Subcutaneous preadipocyte (primary cell): ENCODE results near the gene CNPPD1. TPM values are rescaled to one million over a fixed set of nuclear protein-coding genes. Genes with fewer than 3 reads are reported as not detected.

Source experiments
- total RNA-seq: library from RNA; depleted of rRNA; stranded (reverse); fragments of >200 nt; gene quantifications from 2 replicates; pipeline ENCODE4 v1.2.3, GENCODE V29; 2012

CNPPD1 gene
- total RNA-seq = 17.0 and 18.0 TPM in 2 replicates

GRCh38 chr2:219176818-219177551 lies at the start of gene CNPPD1:
TSS of gene CNPPD1 (minus strand) at chr2:219176925. CDS start at chr2:219176828, 97 bp downstream.

GRCh38 chr2:219218732-219219701 lies 42.3 kb upstream of the CNPPD1 start, which contains the start of gene ABCB6:
TSS of gene ABCB6 (minus strand) at chr2:219218958. CDS start at chr2:219218673, 285 bp downstream.

GRCh38 chr2:219206328-219207133 lies 29.8 kb upstream of the CNPPD1 start, which contains the start of gene ZFAND2B:
TSS of gene ZFAND2B (plus strand) at chr2:219206782. CDS start at chr2:219206988, 206 bp downstream.

GRCh38 chr2:219177552-219178376 lies 1.0 kb upstream of the CNPPD1 start, which contains the start of gene RETREG2:
TSS of gene RETREG2 (plus strand) at chr2:219178275. CDS start at chr2:219178353, 78 bp downstream.

GRCh38 chr2:219169930-219170654 lies 6.6 kb downstream of the CNPPD1 start, which contains the start of gene SLC23A3:
TSS of gene SLC23A3 (minus strand) at chr2:219170029. CDS start at chr2:219169984, 45 bp downstream.

GRCh38 chr2:219160186-219161017 lies 16.3 kb downstream of the CNPPD1 start, which contains the start of gene NHEJ1:
TSS of gene NHEJ1 (minus strand) at chr2:219160815. CDS start at chr2:219158362, 2,453 bp downstream.

Other genes starting within 250 kb of the CNPPD1 start
- not detected in 2 replicates for gene CDK5R2, start 217.3 kb downstream of the CNPPD1 start, total RNA-seq
- not detected in 2 replicates for gene FEV, start 191.7 kb downstream of the CNPPD1 start, total RNA-seq
- gene CRYBA2, start 183.5 kb downstream of the CNPPD1 start, total RNA-seq = not detected in 2 replicates
- gene CFAP65, start 135.4 kb downstream of the CNPPD1 start, total RNA-seq = 0.20 TPM in 1 of 2 replicates, not detected in the other
- not detected in 2 replicates for gene IHH, start 116.0 kb downstream of the CNPPD1 start, total RNA-seq
- gene NHEJ1, start 16.1 kb downstream of the CNPPD1 start, total RNA-seq = 21.3 and 21.7 TPM in 2 replicates
- 0.73 and 1.8 TPM in 2 replicates for gene SLC23A3, start 6.9 kb downstream of the CNPPD1 start, total RNA-seq
- gene RETREG2, start 1.4 kb upstream of the CNPPD1 start, total RNA-seq = 55.9 and 59.6 TPM in 2 replicates
- gene ZFAND2B, start 29.9 kb upstream of the CNPPD1 start, total RNA-seq = 19.4 and 21.3 TPM in 2 replicates
- gene ABCB6, start 42.0 kb upstream of the CNPPD1 start, total RNA-seq = 30.9 and 40.1 TPM in 2 replicates
- 44.2 and 50.3 TPM in 2 replicates for gene ATG9A, start 52.7 kb upstream of the CNPPD1 start, total RNA-seq
- gene ANKZF1, start 52.9 kb upstream of the CNPPD1 start, total RNA-seq = 15.1 and 20.7 TPM in 2 replicates
- gene GLB1L, start 68.5 kb upstream of the CNPPD1 start, total RNA-seq = 7.3 and 15.2 TPM in 2 replicates
- gene STK16, start 68.6 kb upstream of the CNPPD1 start, total RNA-seq = 26.4 and 27.2 TPM in 2 replicates
- gene TUBA4B, start 76.3 kb upstream of the CNPPD1 start, total RNA-seq = not detected in 2 replicates
- gene TUBA4A, start 77.0 kb upstream of the CNPPD1 start, total RNA-seq = 9.2 and 17.6 TPM in 2 replicates
- 20.7 and 22.4 TPM in 2 replicates for gene DNAJB2, start 102.4 kb upstream of the CNPPD1 start, total RNA-seq
- gene PTPRN, start 132.5 kb upstream of the CNPPD1 start, total RNA-seq = 0.98 and 1.5 TPM in 2 replicates
- not detected in 2 replicates for gene RESP18, start 155.8 kb upstream of the CNPPD1 start, total RNA-seq
- 63.9 and 69.4 TPM in 2 replicates for gene DNPEP, start 211.0 kb upstream of the CNPPD1 start, total RNA-seq
- gene DES, start 241.5 kb upstream of the CNPPD1 start, total RNA-seq = 0.39 and 0.73 TPM in 2 replicates